ENCODE measurements around the gene IFI6.

DNA sequence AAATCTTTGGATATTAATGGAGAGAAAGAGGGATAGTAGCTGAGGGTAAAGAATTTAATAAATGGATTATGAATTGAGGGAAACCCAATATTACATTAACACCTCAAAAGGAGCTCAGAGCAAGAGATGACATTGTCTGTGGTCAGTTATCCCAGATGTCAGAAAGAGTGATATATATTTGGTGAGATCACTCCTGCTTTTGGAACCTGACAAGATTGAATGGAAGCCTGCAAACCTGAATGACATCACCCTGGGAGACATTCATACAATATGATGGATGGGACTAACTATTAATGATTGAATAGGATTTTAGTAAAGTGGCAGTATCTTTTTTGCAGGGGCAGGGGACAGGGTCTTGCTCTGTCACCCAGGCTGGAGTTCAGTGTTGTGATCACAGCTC lies 6.8 kb upstream of the IFI6 start:
- TF ChIP-seq POLR2AphosphoS5 (IDR thresholded peaks at IDR 0.05; ENCODE audit: low read depth, low read length) (no peak), POLR2A (IDR thresholded peaks at IDR 0.05; ENCODE audit: low read depth, low read length) (no peak), TAF1 (IDR thresholded peaks at IDR 0.05; ENCODE audit: borderline replicate concordance, low read depth, low read length) (no peak)
